Mammary epithelial cell (primary cell): ENCODE measurements around the gene ZNF646.

Source experiments
- CTCF ChIP-seq, 2 donors: IDR thresholded peaks in 1 of 2; conservative IDR thresholded peaks in 1 of 2; 2 replicates each; pipeline ENCODE4 v1.5.1; 2011 to 2012; ENCODE audit warnings: inconsistent platforms in 2 of 2, low read length in 2 of 2, mild to moderate bottlenecking in 2 of 2, control low read depth in 1 of 2, low read depth in 1 of 2; ENCODE audit not compliant: insufficient read depth in 1 of 2; ENCODE audit errors: extremely low read depth in 1 of 2
- EZH2 ChIP-seq: IDR thresholded peaks from 2 replicates; pipeline ENCODE4 v1.6.1; 2012; ENCODE audit warnings: low read length, inconsistent platforms, borderline replicate concordance

GRCh38 chr16:31043352-31043751, 30.9 kb upstream of the ZNF646 start:
- TF ChIP-seq CTCF (conservative IDR thresholded peaks at IDR 0.05 in 1 of 2, IDR thresholded peaks at IDR 0.05 in 1 of 2; ENCODE audit: extremely low read depth in 1 of 2, insufficient read depth in 1 of 2, low read depth in 1 of 2, low read length in 2 of 2) (no peak), EZH2 (no peak)
